Fibroblast of lung (primary cell): ENCODE measurements around the gene TCF4. TPM values are rescaled to one million over a fixed set of nuclear protein-coding genes. Genes with fewer than 3 reads are reported as not detected.
"Not testable (repeated sequence)": the region's sequence is repeated elsewhere in the genome, so short reads cannot be mapped to it uniquely, and the experiment has no call there.

Source experiments
- DNase-seq, 2 donors: peaks; one replicate each; pipeline versions ENCODE4 v3.0.0 to v3.0.0-alpha.2; 2010; ENCODE audit warnings: low read depth in 2 of 2
- H2AFZ ChIP-seq: 2 replicates; pipeline ENCODE4 v1.5.1; 2012; ENCODE audit warnings: low read length, control low read depth, inconsistent platforms
- H3K27ac ChIP-seq: 2 replicates; pipeline ENCODE4 v1.5.1; 2011; ENCODE audit warnings: low read length, control low read depth; ENCODE audit not compliant: insufficient read depth
- H3K27me3 ChIP-seq: 2 replicates; pipeline ENCODE4 v1.5.1; 2011; ENCODE audit warnings: mild to moderate bottlenecking, low read length; ENCODE audit not compliant: control insufficient read depth, insufficient read depth
- H3K36me3 ChIP-seq: 2 replicates; pipeline ENCODE4 v1.5.1; 2011; ENCODE audit warnings: low read length; ENCODE audit not compliant: control insufficient read depth, insufficient read depth
- H3K4me1 ChIP-seq: 2 replicates; pipeline ENCODE4 v1.5.1; 2011; ENCODE audit warnings: low read length; ENCODE audit not compliant: control insufficient read depth, insufficient read depth; ENCODE audit errors: extremely low read depth
- H3K4me2 ChIP-seq: 2 replicates; pipeline ENCODE4 v1.5.1; 2011; ENCODE audit warnings: low read length, control low read depth; ENCODE audit not compliant: insufficient read depth; ENCODE audit errors: extremely low read depth
- H3K4me3 ChIP-seq, 4 experiments: fragments of 200-600 bp in 1 of 4; sonication (generic) in 1 of 4; replicated peaks in 1 of 4; 2 replicates each; pipeline ENCODE4 v1.5.1; 2011 to 2016; ENCODE audit warnings: low read length in 4 of 4, low read depth in 3 of 4, mild to moderate bottlenecking in 3 of 4, control low read depth in 2 of 4, inconsistent platforms in 1 of 4, mixed read lengths in 1 of 4; ENCODE audit not compliant: insufficient read depth in 1 of 4; ENCODE audit errors: control extremely low read depth in 1 of 4
- H3K79me2 ChIP-seq: 2 replicates; pipeline ENCODE4 v1.5.1; 2012; ENCODE audit warnings: mild to moderate bottlenecking, low read length, inconsistent platforms; ENCODE audit not compliant: control insufficient read depth, insufficient read depth
- H3K9ac ChIP-seq: 2 replicates; pipeline ENCODE4 v1.5.1; 2011; ENCODE audit warnings: mild to moderate bottlenecking, low read length, control low read depth; ENCODE audit not compliant: insufficient read depth
- H3K9me3 ChIP-seq: 2 replicates; pipeline ENCODE4 v1.5.1; 2012; ENCODE audit warnings: low read depth, low read length; ENCODE audit not compliant: control insufficient read depth, insufficient read depth
- H4K20me1 ChIP-seq: 2 replicates; pipeline ENCODE4 v1.5.1; 2011; ENCODE audit warnings: low read length; ENCODE audit not compliant: control insufficient read depth, insufficient read depth; ENCODE audit errors: extremely low read depth
- CTCF ChIP-seq, 2 donors: IDR thresholded peaks in 1 of 2; conservative IDR thresholded peaks in 1 of 2; 1 replicate in 1 of 2; 2 replicates in 1 of 2; pipeline ENCODE4 v1.5.1; 2011 to 2012; ENCODE audit warnings: low read length in 2 of 2, control low read depth in 1 of 2, inconsistent platforms in 1 of 2, low read depth in 1 of 2, mild to moderate bottlenecking in 1 of 2
- EZH2 ChIP-seq: IDR thresholded peaks from 2 replicates; pipeline ENCODE4 v1.5.1; 2012; ENCODE audit warnings: low read length, control low read depth, mild to moderate bottlenecking; ENCODE audit errors: missing control alignments
- polyA plus RNA-seq, 2 donors: library from polyadenylated mRNA; depleted of rRNA in 1 of 2; stranded (reverse) in 1 of 2; unstranded in 1 of 2; fragments of >200 nt; gene quantifications; 2 replicates each; pipeline ENCODE4 v1.2.1, GENCODE V29; 2011 to 2012; ENCODE audit warnings: missing spikeins in 1 of 2
- total RNA-seq: library from RNA; depleted of rRNA; stranded (reverse); fragments of >200 nt; gene quantifications from 2 replicates; pipeline ENCODE4 v1.2.1, GENCODE V29; 2014

The TCF4 gene
- total and polyA plus RNA-seq, 2 donors (not counting 1 experiment from before 2014, with no cell fraction given), result 48.9 to 57.6 TPM

- Histone ChIP-seq H3K36me3 (no peaks in the 10 kb centered on the region), H3K79me2 (peaks cover 2% of the 10 kb centered on the region)
Measured at GRCh38 chr18:55473560-55473959, 114.4 kb downstream of the TCF4 start.

GRCh38 chr18:55473058-55473457, 114.9 kb downstream of the TCF4 start:
- H4K20me1 ChIP-seq, result no peaks in the 10 kb centered on the region
- no peaks in the 10 kb centered on the region for H3K4me1 ChIP-seq
- H3K9me3 ChIP-seq, result no peaks in the 10 kb centered on the region
- H3K27me3 ChIP-seq, result no peaks in the 10 kb centered on the region
- TF ChIP-seq CTCF (conservative IDR thresholded peaks at IDR 0.05 in 1 of 2, IDR thresholded peaks at IDR 0.05 in 1 of 2; ENCODE audit: low read depth in 1 of 2, low read length in 2 of 2) (no peak), EZH2 (no peak)
- no peak overlapping the region for H3K27ac ChIP-seq
- no peak overlapping the region for H3K9ac ChIP-seq
- H3K36me3 ChIP-seq, result no peaks in the 10 kb centered on the region
- H3K4me2 ChIP-seq, result no peak overlapping the region
- peaks cover 2% of the 10 kb centered on the region for H3K79me2 ChIP-seq
- H3K4me3 ChIP-seq, result no peak overlapping the region
- no peak for DNase-seq
- no peak overlapping the region for H2AFZ ChIP-seq

More at GRCh38 chr18:55473560-55473959, 114.4 kb downstream of the TCF4 start:
- H3K4me2 ChIP-seq, result no peak overlapping the region
- TF ChIP-seq CTCF (conservative IDR thresholded peaks at IDR 0.05 in 1 of 2, IDR thresholded peaks at IDR 0.05 in 1 of 2; ENCODE audit: low read depth in 1 of 2, low read length in 2 of 2) (no peak), EZH2 (no peak)
- H4K20me1 ChIP-seq, result no peaks in the 10 kb centered on the region
- H3K4me3 ChIP-seq, result no peak overlapping the region
- DNase-seq, result no peak
- no peak overlapping the region for H3K9ac ChIP-seq
- H3K27me3 ChIP-seq, result no peaks in the 10 kb centered on the region
- no peak overlapping the region for H3K27ac ChIP-seq
- no peak overlapping the region for H2AFZ ChIP-seq
- no peaks in the 10 kb centered on the region for H3K4me1 ChIP-seq
- no peaks in the 10 kb centered on the region for H3K9me3 ChIP-seq

GRCh38 chr18:55470826-55471225, 117.2 kb downstream of the TCF4 start:
- Histone ChIP-seq H3K27ac (no peak overlapping the region), H2AFZ (no peak overlapping the region), H3K4me1 (no peaks in the 10 kb centered on the region), H3K4me2 (no peak overlapping the region), H3K36me3 (no peaks in the 10 kb centered on the region), H3K79me2 (no peaks in the 10 kb centered on the region), H3K9ac (no peak overlapping the region), H3K9me3 (no peaks in the 10 kb centered on the region), H3K4me3 (no peak overlapping the region), H3K27me3 (no peaks in the 10 kb centered on the region), H4K20me1 (no peaks in the 10 kb centered on the region)
- TF ChIP-seq CTCF (conservative IDR thresholded peaks at IDR 0.05 in 1 of 2, IDR thresholded peaks at IDR 0.05 in 1 of 2; ENCODE audit: low read depth in 1 of 2, low read length in 2 of 2), result no peak
- TF ChIP-seq EZH2, result no peak
- DNase-seq, result no peak

GRCh38 chr18:55469134-55469533, 118.9 kb downstream of the TCF4 start:
- H3K27ac ChIP-seq, H3K27me3 ChIP-seq, H3K4me3 ChIP-seq, H3K9me3 ChIP-seq, H3K9ac ChIP-seq, DNase-seq, H4K20me1 ChIP-seq, H3K4me2 ChIP-seq, H2AFZ ChIP-seq, H3K36me3 ChIP-seq, H3K4me1 ChIP-seq, H3K79me2 ChIP-seq: not testable (repeated sequence)
